GM12801 (cell line): ENCODE results near the gene GPC6.

Experiments used
- TF ChIP-seq, protein P1 (sequence below): IDR thresholded peaks from one replicate; pipeline ENCODE4 v1.5.1; 2011; ENCODE audit warnings: control low read depth; ENCODE audit not compliant: insufficient read length; ENCODE audit errors: extremely low read depth

GPC6 gene

GRCh38 chr13:94227255-94227879, 1000.8 kb downstream of the GPC6 start:
- TF ChIP-seq, protein P1, sequence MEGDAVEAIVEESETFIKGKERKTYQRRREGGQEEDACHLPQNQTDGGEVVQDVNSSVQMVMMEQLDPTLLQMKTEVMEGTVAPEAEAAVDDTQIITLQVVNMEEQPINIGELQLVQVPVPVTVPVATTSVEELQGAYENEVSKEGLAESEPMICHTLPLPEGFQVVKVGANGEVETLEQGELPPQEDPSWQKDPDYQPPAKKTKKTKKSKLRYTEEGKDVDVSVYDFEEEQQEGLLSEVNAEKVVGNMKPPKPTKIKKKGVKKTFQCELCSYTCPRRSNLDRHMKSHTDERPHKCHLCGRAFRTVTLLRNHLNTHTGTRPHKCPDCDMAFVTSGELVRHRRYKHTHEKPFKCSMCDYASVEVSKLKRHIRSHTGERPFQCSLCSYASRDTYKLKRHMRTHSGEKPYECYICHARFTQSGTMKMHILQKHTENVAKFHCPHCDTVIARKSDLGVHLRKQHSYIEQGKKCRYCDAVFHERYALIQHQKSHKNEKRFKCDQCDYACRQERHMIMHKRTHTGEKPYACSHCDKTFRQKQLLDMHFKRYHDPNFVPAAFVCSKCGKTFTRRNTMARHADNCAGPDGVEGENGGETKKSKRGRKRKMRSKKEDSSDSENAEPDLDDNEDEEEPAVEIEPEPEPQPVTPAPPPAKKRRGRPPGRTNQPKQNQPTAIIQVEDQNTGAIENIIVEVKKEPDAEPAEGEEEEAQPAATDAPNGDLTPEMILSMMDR = no peak

DNA sequence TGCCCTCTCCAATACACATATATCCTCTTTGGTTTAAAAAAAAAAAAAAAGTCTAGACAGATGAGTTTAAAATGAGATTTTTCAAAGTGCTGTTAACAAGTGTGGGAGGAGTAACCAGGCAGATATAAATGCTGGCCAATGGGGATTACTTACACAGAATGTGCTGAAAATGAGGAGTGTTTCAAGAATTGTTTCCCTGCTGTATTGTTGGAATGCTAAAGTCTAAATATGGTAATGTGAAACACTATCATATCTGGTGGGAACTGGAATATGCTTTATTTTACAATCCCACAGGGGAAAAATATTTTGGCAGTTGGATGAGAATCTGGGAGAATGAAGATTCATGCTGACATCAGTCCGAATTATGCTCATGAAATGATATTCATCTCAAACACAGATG, 1002.2 kb downstream of the GPC6 start:
- TF ChIP-seq, protein P1 = no peak

GRCh38 chr13:94232161-94232950, 1005.7 kb downstream of the GPC6 start:
- TF ChIP-seq, protein P1 = no peak

DNA sequence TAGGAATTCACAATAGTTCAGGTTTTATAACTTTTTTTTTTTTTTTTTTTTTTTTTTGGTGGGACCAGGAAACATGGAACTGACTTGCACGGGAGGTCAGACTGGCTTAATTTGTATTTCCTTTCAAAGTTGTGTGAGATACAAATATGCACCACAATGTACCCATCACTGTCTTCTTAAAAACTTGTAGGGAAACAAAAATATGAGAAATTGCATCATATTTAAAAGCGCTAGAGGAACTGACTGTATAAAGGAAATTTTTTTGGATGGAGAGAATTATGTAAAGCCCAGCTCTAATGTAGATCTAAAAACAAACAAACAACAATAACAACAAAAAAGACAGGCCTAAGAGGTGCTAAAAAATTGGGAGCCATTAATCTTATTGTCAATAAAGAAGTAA, 1006.3 kb downstream of the GPC6 start:
- TF ChIP-seq, protein P1 = no peak

GRCh38 chr13:94233401-94233800, 1006.8 kb downstream of the GPC6 start:
- TF ChIP-seq, protein P1 = no peak

- TF ChIP-seq, protein P1 = no peak
Observed at GRCh38 chr13:94233837-94234236, 1007.2 kb downstream of the GPC6 start.

DNA sequence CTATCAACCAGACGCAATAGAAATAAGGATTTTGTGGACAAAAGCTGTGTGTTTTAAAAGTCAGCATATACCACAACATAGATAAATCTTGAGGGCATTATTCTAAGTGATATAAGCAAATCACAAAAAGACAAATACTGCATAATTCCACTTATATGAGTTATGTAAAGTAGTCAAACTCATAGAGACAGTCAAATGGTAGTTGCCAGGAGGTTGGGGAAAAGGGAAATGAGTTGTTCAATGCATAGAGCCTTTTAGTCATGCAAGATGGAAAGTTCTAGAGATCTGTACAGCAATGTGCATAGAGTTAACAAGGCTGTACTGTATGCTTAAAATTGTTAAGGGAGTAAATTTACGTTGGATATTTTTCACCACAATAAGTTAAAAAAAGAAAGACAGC, 1008.1 kb downstream of the GPC6 start:
- TF ChIP-seq, protein P1 = no peak
